ENCODE results near the gene RIMBP2.

Gene RIMBP2

GRCh38 chr12:130423136-130423535 is 293.0 kb downstream of the RIMBP2 start:
- DNase-seq (ENCODE audit: low read depth) = no peak
- H3K4me3 ChIP-seq (ENCODE audit: low read depth, low read length) = no peak overlapping the region
- no peak for TF ChIP-seq CTCF (IDR thresholded peaks at IDR 0.05; ENCODE audit: low read depth, low read length)
- TF ChIP-seq MYC (IDR thresholded peaks at IDR 0.05; ENCODE audit: low read depth, low read length) = no peak
- TF ChIP-seq POLR2A (IDR thresholded peaks at IDR 0.05; ENCODE audit: extremely low read depth, insufficient read length) = no peak
- TF ChIP-seq MAX (IDR thresholded peaks at IDR 0.05; ENCODE audit: low read depth, low read length) = no peak

- no peak for DNase-seq (ENCODE audit: low read depth)
- no peak for TF ChIP-seq CTCF (IDR thresholded peaks at IDR 0.05; ENCODE audit: low read depth, low read length)
- TF ChIP-seq MYC (IDR thresholded peaks at IDR 0.05; ENCODE audit: low read depth, low read length) = no peak
- TF ChIP-seq POLR2A (IDR thresholded peaks at IDR 0.05; ENCODE audit: extremely low read depth, insufficient read length) = no peak
- no peak for TF ChIP-seq MAX (IDR thresholded peaks at IDR 0.05; ENCODE audit: low read depth, low read length)
- no peak overlapping the region for H3K4me3 ChIP-seq (ENCODE audit: low read depth, low read length)
Observed at GRCh38 chr12:130422676-130423075, 293.4 kb downstream of the RIMBP2 start.

- no peak overlapping the region for H3K4me3 ChIP-seq (ENCODE audit: low read depth, low read length)
- no peak for TF ChIP-seq POLR2A (IDR thresholded peaks at IDR 0.05; ENCODE audit: extremely low read depth, insufficient read length)
- no peak for TF ChIP-seq CTCF (IDR thresholded peaks at IDR 0.05; ENCODE audit: low read depth, low read length)
- TF ChIP-seq MYC (IDR thresholded peaks at IDR 0.05; ENCODE audit: low read depth, low read length) = no peak
- TF ChIP-seq MAX (IDR thresholded peaks at IDR 0.05; ENCODE audit: low read depth, low read length) = no peak
- DNase-seq (ENCODE audit: low read depth) = no peak
Observed at GRCh38 chr12:130421896-130422295, 294.2 kb downstream of the RIMBP2 start.

GRCh38 chr12:130420071-130420470 is 296.0 kb downstream of the RIMBP2 start:
- no peak for DNase-seq (ENCODE audit: low read depth)
- TF ChIP-seq MAX (IDR thresholded peaks at IDR 0.05; ENCODE audit: low read depth, low read length) (no peak), CTCF (IDR thresholded peaks at IDR 0.05; ENCODE audit: low read depth, low read length) (no peak), POLR2A (IDR thresholded peaks at IDR 0.05; ENCODE audit: extremely low read depth, insufficient read length) (no peak), MYC (IDR thresholded peaks at IDR 0.05; ENCODE audit: low read depth, low read length) (no peak)
- H3K4me3 ChIP-seq (ENCODE audit: low read depth, low read length) = no peak overlapping the region

- TF ChIP-seq MAX (IDR thresholded peaks at IDR 0.05; ENCODE audit: low read depth, low read length) (no peak), MYC (IDR thresholded peaks at IDR 0.05; ENCODE audit: low read depth, low read length) (no peak), CTCF (IDR thresholded peaks at IDR 0.05; ENCODE audit: low read depth, low read length) (no peak), POLR2A (IDR thresholded peaks at IDR 0.05; ENCODE audit: extremely low read depth, insufficient read length) (no peak)
- no peak overlapping the region for H3K4me3 ChIP-seq (ENCODE audit: low read depth, low read length)
- DNase-seq (ENCODE audit: low read depth) = no peak
Observed at GRCh38 chr12:130419116-130419515, 297.0 kb downstream of the RIMBP2 start.

- TF ChIP-seq MAX (IDR thresholded peaks at IDR 0.05; ENCODE audit: low read depth, low read length) (no peak), CTCF (IDR thresholded peaks at IDR 0.05; ENCODE audit: low read depth, low read length) (no peak), POLR2A (IDR thresholded peaks at IDR 0.05; ENCODE audit: extremely low read depth, insufficient read length) (no peak), MYC (IDR thresholded peaks at IDR 0.05; ENCODE audit: low read depth, low read length) (no peak)
- H3K4me3 ChIP-seq (ENCODE audit: low read depth, low read length) = no peak overlapping the region
Observed at GRCh38 chr12:130418251-130418650, 297.8 kb downstream of the RIMBP2 start.

More at GRCh38 chr12:130418251-130418650, 297.8 kb downstream of the RIMBP2 start:
- DNase-seq (ENCODE audit: low read depth) = no peak
